HPDE6-E6E7 (cell line): ENCODE results near the gene ALK.

Experiments used
- DNase-seq: peaks from one replicate; pipeline ENCODE4 v3.0.0; 2011; ENCODE audit warnings: missing footprints; ENCODE audit errors: extremely low spot score

Gene ALK

DNA sequence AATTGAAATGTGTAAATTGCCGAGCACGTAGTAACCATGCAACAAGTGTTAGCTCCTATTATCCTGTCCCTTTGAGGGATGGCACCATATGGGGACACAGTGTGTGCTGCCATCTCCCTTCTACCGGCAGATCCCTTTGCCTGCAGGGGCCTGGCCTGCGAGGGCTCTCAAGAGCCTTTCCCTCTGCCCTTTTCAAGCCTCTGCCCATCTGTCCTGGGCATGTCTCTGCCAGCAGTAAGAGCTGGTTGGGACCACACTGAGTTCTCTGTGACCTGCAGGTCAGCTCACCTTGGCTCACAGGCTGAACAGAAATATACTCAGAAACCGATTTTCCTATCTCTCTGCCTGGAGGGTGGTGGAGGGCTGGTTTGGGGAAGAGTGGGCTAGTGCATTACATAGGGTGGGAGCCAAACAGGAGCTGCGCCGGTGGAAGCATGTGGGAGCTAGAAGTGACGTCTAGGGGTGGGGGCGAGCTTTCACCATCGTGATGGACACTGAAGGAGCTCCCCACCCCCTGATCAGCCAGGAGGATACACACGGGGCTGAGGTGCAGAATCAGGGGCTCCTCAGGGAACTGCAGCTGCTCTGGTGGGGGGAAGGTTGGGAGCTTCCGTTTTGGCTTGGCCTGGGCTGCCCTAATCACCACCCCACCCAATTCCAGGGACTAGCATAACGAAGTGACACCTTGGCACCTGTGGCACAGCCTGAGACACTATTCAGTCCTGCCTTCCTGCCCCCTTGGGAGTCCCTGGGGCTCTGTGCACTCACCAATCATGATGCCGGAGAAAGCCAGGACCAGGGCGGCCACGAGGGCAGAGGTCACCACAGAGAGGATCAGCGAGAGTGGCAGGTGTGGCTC, 696.5 kb downstream of the ALK start:
- DNase-seq: no peak

DNA sequence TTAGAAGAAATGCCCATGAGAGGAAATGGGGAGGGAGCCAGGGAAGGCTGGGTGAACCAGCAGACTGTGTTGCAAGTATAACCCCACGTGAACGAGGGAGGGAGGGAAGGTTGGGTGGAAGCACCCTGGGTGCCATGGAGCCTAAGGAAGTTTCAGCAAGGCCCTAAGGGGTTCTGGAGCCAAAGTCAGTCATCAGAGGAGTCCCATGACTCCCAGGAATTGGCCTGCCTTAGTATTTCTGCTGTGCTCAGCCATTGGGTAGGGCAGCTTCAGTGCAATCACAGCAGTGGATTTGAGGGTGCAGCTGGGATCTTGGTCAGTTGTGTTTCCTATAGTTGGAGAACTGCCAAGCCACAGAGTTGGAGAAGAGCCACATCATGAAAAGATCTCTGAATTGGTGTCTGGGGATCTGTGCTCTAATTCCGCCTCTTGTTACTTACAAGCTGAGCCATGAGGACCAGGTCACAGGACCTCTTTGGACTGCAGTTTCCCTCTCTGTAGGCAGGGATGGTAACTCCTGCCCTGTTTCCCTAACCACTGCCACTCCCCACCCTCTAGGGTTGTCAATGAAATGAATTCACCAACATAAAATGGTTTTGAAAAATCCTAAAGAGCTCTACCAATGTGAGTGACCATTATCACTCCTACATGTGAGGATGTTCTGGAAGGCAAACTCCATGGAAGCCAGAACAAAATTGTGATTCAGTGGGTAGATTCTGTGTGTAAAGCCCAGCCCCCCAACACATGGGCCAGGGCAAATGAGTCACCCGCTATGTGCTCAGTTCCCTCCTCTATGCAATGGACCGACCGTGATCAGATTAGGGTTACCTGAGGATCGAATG, 697.3 kb downstream of the ALK start:
- DNase-seq: peak; percentile 53

DNA sequence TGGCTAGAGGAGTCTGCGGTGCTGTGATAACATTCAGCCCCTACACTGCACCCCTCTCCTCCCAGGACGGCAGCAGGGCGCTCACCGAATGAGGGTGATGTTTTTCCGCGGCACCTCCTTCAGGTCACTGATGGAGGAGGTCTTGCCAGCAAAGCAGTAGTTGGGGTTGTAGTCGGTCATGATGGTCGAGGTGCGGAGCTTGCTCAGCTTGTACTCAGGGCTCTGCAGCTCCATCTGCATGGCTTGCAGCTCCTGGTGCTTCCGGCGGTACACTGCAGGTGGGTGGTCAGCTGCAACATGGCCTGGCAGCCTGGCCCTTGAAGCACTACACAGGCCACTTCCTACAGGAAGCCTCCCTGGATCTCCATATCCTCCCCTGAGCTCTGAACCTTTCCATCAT, 698.1 kb downstream of the ALK start:
- DNase-seq: no peak

DNA sequence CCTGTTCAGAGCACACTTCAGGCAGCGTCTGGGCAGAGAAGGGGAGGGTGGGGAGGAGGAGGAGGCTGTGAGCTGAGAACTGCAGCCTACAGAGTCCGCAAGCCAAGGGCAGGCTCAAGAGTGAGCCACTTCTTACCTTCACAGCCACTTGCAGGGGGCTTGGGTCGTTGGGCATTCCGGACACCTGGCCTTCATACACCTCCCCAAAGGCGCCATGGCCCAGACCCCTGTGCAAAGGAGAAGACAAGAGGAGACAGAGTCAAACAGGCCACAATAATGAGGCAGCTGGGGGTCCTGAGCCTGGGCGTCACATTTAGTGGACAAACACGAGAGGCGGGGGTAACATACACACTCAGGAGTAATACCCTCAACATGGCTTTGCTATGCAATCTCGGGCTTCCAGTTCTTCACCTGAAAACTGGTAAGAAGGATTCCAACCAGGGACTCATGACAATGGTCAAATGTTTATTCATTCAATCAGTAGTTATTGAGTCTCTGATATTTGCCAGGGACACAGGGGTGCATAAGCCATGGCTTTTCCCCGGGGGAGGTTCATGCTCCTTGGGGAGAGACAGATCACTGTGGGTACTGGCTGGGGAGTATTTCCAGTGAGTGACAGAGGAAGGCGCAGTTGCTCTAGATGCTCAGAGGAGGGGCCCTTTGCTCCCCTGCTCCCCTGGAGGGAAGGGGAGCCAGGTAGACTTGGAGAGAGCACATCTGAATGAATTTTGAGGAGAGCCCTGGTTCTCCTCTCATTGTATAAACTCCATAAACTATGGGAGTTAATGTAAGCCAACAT, 698.8 kb downstream of the ALK start:
- DNase-seq: no peak

DNA sequence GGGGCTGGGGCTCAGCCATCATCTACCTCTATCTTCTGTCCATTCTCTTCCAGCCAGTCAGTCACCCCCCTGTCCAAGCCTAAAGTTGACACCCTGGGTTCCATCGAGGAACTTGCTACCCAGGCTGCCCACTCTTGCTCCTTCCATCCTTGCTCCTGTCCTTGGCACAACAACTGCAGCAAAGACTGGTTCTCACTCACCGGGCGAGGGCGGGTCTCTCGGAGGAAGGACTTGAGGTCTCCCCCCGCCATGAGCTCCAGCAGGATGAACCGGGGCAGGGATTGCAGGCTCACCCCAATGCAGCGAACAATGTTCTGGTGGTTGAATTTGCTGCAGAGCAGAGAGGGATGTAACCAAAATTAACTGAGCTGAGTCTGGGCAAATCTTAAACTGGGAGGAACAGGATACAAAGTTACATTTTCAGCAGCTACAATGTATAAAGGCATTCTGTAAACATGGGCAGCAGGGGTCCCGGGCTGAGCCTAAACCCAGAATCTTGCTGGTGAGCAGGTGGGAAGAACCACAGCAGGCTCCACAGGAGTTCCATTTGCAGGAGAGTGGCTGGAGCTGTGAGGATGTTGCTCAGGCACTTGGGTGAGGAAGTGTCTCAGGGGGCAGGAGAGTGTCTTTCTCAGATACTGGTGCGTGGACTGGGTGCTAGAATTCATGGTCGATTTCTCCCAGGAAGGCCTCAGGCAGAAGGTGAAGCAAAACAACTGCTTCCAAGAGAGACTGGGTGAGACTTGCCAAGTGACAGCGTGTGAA, 700.7 kb downstream of the ALK start:
- DNase-seq: no peak

DNA sequence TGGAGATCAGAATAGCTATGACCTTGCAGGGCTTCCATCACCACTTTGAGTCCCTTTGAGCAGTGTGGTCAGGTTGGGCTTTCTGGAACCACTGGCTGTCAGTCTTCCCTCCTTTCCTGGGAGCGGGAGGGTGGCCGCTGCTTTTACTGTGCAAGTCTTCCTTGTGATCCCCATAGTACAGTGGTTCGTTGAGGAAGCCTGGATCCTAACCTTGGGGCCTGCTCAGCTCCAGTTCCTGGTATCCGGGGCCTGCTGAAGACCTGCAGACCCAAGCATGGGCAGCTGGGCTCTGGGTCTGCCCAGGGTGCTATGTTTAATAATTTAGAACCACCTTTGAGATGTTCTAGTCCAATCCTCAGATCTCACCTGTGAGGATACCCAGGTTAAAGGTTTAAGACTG, 702.0 kb downstream of the ALK start:
- DNase-seq: no peak

DNA sequence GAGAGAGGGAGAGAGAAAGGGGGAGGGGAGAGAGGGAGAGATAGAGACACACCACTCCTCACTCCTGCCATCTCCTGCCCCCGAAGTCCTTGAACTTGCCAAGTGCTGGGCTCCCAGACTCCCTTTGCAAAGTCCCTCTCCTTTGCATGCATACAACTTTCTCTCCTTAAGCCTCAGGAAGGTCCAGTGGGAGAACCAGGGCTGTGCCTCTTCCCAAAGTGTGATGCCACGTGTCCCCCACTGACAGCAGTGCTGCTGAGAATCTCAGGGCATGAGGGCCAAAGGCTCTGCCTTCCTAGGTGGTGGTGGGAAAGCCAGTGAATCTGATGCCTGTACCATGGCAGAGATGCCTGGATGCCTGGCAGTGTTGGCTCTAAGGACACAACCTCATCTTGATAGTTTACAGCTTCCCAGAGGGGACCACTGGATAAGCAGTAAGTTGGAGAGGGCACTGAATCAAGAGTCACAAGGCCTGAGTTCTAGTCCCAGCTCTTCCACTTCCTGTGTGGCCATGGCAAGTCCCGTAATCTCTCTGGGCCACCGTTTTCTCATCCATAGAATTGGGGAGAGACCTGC, 702.7 kb downstream of the ALK start:
- no peak for DNase-seq

DNA sequence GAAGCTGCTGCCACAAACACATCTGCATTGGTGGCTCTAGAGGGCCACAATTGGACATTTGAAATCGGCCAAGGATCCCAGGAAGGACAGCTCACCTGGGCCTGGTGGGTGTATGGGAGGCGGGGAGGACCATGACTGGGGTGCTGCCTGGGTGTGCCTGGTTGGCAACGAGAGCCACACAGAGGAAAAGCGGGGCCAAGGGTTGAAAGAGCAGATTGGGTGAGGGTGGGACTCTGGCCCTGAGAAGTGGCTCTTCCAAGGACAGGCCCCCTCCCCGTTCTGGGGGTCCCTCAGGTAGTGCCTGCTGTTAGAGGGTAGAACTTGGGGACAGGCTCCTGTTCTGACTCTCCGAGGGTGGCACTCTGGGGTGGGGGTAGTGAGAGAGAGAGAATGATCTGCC, 703.3 kb downstream of the ALK start:
- DNase-seq: no peak

DNA sequence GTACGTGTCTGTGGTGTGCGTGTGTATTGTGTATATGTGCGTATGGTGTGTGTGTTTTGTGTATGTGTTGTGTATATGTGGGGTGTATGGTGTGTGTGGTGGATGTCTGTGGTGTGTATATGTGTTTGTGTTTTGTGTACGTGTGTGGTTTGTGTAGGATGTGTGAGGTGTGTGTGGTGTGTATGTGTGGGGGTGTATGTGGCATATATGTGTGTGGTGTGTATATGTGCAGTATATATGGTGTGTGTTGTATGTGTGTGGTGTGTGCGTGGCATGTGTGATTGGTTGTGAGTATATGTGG, 704.8 kb downstream of the ALK start:
- no peak for DNase-seq

DNA sequence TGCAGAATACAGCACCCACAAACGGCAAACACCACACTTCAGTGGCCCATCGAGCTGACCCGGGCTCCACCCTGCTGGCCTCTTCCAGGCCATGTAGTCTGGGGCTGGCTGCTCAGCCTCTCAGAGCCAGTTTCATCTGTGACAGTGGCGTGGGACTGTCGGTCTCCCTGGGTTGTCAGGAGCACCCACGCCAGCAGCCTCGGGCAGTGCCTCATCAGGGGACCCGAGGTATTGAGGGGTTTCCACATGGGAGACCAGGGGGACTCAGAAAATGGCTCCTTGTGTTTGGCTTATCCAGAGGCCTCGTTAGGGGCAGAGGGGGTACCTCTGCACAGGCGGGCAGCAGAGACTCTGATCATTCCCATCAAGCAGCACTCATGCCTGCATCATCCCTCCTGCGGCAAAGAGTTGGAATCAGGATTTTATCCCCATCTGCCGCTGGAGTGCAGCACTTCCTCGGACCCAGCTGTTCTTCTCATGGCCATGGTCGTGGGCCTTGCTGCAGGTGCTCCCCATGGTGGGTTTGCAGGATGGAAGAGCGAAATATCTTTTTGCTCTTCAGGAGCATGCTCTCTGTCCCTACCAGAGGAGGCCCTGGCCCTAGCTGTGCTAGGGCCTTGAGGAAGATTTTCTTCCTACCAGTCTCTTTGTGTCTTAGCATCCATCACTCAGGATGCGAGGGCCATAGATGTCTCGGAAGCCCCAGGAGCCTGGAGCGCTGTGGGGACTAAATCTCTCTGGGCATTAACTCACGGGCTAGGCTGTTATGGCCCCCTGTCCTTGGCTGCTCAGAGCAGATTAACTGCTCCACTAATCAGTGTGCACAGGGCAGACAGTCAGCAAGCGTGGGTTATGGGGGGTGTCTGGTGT, 705.4 kb downstream of the ALK start:
- DNase-seq: no peak

DNA sequence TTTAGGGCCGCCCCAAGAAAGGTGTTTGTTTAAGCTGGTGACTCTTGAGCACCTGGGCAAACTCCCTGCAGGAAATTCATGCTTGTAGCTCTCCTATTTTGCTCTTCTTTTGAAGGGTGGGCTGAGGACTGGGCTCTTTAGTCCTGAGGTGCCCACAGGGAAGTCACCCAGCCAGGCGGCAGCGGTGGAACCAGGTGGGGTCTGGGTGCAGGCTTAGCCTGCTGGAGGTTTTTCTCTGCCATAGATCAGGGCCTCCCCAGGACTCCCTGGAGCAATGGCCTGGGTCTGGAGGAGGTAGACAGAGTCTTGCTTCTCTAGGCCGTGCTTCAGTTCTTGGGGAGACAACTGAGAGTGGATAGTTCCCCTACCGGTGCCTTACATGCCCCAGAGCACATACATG, 706.3 kb downstream of the ALK start:
- DNase-seq: no peak

DNA sequence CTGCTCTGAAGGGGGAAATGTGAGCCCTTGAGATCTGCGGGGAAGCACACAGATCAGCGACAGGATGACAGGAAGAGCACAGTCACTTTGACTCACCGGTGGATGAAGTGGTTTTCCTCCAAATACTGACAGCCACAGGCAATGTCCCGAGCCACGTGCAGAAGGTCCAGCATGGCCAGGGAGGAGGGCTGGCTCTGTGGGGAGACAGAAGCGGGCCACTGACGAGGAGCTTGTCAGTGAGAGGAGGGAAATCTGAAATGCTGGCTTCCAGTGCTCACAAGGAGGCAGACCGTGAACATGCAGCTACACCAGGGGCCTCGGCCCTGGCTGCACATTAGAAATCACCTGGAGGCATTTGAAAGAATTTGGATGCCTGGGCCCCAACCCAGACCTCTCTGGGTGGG, 707.5 kb downstream of the ALK start:
- no peak for DNase-seq

DNA sequence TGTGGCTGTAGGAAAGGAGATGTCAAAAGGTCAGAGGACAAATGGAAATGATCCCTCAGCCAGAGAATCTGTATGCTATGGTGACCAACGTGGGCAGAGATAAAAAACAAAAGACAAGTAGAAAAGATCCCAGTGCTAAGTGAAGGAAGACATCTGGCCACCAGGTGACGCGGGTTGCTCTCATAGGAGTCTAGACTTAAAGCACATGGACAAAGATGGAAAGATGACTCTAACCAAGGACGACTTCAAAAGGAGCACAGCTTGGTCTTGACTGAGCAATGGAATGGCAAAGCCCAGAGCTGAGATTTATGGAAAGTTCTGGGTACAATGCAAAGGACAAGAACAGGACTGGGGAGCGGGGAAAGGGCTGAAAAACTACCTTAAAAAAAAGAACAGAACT, 709.4 kb downstream of the ALK start:
- no peak for DNase-seq

DNA sequence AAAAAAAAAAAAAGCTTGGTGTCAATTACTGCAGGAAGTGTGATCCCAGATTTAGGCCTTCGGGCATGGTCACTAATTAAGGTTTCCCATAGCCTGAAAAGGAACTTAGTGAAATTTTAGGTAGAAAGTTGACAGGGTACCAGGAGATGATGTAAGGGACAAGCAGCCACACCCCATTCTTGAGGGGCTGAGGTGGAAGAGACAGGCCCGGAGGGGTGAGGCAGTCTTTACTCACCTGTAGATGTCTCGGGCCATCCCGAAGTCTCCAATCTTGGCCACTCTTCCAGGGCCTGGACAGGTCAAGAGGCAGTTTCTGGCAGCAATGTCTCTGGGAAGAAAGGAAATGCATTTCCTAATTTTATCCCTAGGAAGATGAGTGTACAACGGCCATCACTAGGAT, 711.8 kb downstream of the ALK start:
- no peak for DNase-seq

DNA sequence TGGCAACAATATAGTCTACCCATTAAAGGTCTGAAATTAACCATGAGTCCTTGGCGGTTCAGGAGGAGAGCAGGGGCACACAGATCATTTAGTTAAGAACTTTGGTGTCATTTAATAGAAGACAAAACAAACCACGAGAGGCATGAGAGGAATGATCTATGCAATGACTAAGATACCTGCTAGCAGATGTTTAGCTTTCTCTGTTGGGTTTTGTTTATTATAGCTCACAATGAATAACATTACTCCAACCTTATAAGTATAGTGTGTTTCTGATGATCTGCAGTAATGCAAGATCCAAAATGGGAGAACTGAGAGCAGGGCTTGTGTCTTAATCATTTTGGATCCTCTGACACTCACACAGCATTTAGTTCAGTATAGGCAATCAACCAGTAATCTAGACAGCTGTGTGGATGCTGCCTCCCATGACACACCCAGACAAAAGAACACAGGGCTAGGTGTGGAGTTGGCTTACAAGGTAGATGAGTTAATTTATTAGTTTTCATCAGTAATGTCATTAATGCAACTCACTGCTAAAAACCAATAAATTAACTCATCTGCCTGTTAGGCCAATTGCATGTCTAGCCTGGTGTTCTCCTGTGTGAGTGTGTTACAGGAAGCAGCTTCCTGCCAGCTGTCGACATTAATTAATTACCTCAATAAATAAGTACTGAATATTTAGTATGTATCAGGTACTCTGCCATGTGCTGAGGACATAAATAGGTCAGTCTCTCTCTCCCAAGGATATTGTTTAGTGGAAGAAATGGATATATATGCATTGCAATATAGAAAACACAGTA, 713.8 kb downstream of the ALK start:
- no peak for DNase-seq

DNA sequence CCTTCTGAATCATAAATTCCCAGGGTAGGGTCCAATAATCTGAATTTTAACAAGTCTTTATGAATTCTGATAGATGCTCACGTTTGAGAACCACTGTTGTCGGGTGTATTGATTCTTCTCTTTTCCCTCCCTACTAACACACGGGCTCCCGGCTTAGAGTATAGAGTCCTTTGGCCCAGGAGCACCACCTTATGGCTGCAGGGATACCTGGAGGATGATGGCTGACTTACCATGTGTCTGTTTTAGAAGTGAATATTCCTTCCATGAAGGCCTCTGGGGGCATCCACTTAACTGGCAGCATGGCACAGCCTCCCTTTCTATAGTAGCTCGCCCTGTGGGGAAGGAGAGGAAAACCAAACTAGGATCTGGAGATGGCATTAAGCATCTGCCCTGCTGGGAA, 714.4 kb downstream of the ALK start:
- no peak for DNase-seq

DNA sequence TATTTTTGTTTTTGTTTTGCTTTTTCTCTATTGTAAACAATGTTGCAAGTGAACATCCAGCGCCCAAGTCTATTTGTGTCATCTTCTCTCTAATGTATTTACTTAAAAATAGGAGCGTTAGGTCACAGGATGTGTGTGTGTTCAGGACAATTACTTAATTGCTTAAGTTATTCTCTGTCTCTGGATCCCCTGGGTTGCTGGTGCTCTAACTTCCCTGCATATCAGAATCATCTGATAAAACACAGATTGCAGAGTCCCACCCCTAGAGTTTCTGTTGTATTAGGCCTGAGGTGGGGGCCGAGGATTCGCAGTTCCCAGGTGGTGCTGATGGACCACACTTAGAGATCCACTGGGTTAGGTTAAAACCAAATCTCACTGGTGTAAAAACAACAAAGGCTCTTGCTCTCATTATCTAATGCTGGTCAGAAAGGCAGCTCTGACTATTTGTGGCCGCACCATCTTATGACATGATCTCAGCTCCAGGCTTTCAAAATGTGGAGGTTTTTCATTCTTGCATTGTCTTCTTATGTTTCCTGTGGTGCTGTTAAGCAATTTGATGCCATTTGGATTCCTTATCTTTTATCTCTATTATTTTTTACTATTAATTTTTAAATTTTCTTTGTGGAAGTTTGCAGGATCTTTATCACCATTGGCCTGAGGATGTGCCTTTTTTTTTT, 718.4 kb downstream of the ALK start:
- DNase-seq: no peak

DNA sequence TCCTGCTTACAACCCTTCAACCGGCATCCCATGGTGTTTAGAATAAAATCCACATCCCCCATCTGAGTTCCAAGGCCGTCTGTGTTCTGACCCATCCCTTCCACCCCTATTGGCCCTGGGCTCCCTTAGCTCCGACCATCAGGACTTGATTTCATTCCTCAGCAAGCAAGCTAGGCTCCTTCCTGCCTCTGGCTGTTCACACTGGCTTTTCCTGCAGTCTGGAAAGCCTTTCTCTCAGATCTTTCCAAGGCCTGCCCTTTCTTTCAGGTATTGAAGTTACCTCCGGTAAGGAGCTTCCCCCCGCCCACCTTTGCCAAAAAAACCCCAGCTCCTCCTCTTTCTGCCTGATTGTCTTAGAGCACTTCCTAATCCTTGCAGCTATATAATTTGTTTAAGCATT, 719.4 kb downstream of the ALK start:
- DNase-seq: no peak
